Tibial nerve (tissue), 4 donors: Measurements from ENCODE around the gene TRAPPC5. TPM values are rescaled to one million over a fixed set of nuclear protein-coding genes. Genes with fewer than 3 reads are reported as not detected.

Experiments
- DNase-seq, 2 donors: peaks; one replicate each; pipeline ENCODE4 v3.0.0-alpha.2; 2019; ENCODE audit warnings: low spot score in 2 of 2
- H3K27ac ChIP-seq, 4 donors: fragments of 200-600 bp; sonication (generic) in 3 of 4; one replicate each; pipeline ENCODE4 v1.5.1; 2017 to 2019; ENCODE audit warnings: mild to moderate bottlenecking in 1 of 4
- H3K27me3 ChIP-seq, 2 donors: fragments of 200-600 bp; sonication (generic) in 1 of 2; one replicate each; pipeline versions ENCODE4 v1.5.1 to v1.6.0; 2017 to 2019
- H3K36me3 ChIP-seq, 3 donors: fragments of 200-600 bp; sonication (generic); one replicate each; pipeline ENCODE4 v1.5.1; 2018 to 2019
- H3K4me1 ChIP-seq, 4 donors: fragments of 200-600 bp; sonication (generic) in 3 of 4; one replicate each; pipeline ENCODE4 v1.5.1; 2017 to 2019
- H3K4me3 ChIP-seq, 4 donors: fragments of 200-600 bp; sonication (generic) in 3 of 4; one replicate each; pipeline ENCODE4 v1.5.1; 2017 to 2019; ENCODE audit warnings: mild to moderate bottlenecking in 1 of 4, moderate library complexity in 1 of 4
- H3K9me3 ChIP-seq, 4 donors: fragments of 200-600 bp; sonication (generic) in 3 of 4; one replicate each; pipeline ENCODE4 v1.5.1; 2017 to 2019
- CTCF ChIP-seq, 5 experiments: fragments of 200-600 bp in 3 of 5; fragments of 450-650 bp in 2 of 5; sonication (generic) in 3 of 5; IDR thresholded peaks; one replicate each; pipeline ENCODE4 v1.5.1; 2016 to 2019; ENCODE audit warnings: antibody characterized with exemption in 5 of 5, mild to moderate bottlenecking in 3 of 5, moderate library complexity in 2 of 5
- EP300 ChIP-seq, 2 donors: sonication (generic); formaldehyde crosslinking; IDR thresholded peaks; one replicate each; pipeline ENCODE4 v1.6.1; 2017; ENCODE audit warnings: antibody characterized with exemption in 2 of 2, mild to moderate bottlenecking in 1 of 2
- POLR2A ChIP-seq, 2 donors: fragments of 450-650 bp; IDR thresholded peaks; one replicate each; pipeline ENCODE4 v1.6.1; 2017; ENCODE audit warnings: antibody characterized with exemption in 2 of 2, mild to moderate bottlenecking in 2 of 2, moderate library complexity in 2 of 2
- WGBS, 2 donors: methylation state at CpG; one replicate each; pipeline ENCODE4 v1.1.5; 2018; 5-methylcytosine and 5-hydroxymethylcytosine counted together
- total RNA-seq, 4 donors: library from RNA; depleted of rRNA; stranded (reverse); fragments of >200 nt; gene quantifications; one replicate each; pipeline ENCODE4 v1.1.0, GENCODE V29; 2016

The TRAPPC5 gene
- total RNA-seq, 4 donors from 2014 or later = 26.9 to 47.5 (median 37.0) TPM

- peaks cover 0 to 34% (median 0%) of the 10 kb centered on the region in 3 donors for H3K36me3 ChIP-seq
- H3K27me3 ChIP-seq = no peaks in the 10 kb centered on the region
- H3K4me1 ChIP-seq = peaks cover 0 to 3% (median under 1%) of the 10 kb centered on the region in 4 donors
- no peak overlapping the region for H3K4me3 ChIP-seq
- no peak for DNase-seq
- TF ChIP-seq POLR2A (IDR thresholded peaks at IDR 0.05) = no peak
- no peak for TF ChIP-seq EP300 (IDR thresholded peaks at IDR 0.05)
- no peak for TF ChIP-seq CTCF (IDR thresholded peaks at IDR 0.05)
- H3K27ac ChIP-seq = no peak overlapping the region
- 81 to 86% methylated on average over 8 to 12 of the region's 12 CpGs for WGBS, 2 donors
- no peaks in the 10 kb centered on the region for H3K9me3 ChIP-seq
Observed at GRCh38 chr19:7687177-7687576, 6.5 kb downstream of the TRAPPC5 start.

- H3K36me3 ChIP-seq = peaks cover 0 to 14% (median 0%) of the 10 kb centered on the region in 3 donors
- DNase-seq = no peak
- H3K9me3 ChIP-seq = no peaks in the 10 kb centered on the region
- H3K4me3 ChIP-seq = no peak overlapping the region
- 18 to 37% methylated on average over 23 of the region's 23 CpGs for WGBS, 2 donors
- no peaks in the 10 kb centered on the region for H3K4me1 ChIP-seq
- no peak overlapping the region for H3K27ac ChIP-seq
- no peaks in the 10 kb centered on the region for H3K27me3 ChIP-seq
- TF ChIP-seq EP300 (IDR thresholded peaks at IDR 0.05) (no peak), CTCF (IDR thresholded peaks at IDR 0.05) (no peak)
Observed at GRCh38 chr19:7689165-7689564, 8.5 kb downstream of the TRAPPC5 start.

- WGBS, 2 donors = 87 to 90% methylated on average over 8 of the region's 8 CpGs
- TF ChIP-seq POLR2A (IDR thresholded peaks at IDR 0.05) (no peak), EP300 (IDR thresholded peaks at IDR 0.05) (no peak), CTCF (IDR thresholded peaks at IDR 0.05) (no peak)
- Histone ChIP-seq H3K27ac (no peak overlapping the region), H3K36me3 (no peaks in the 10 kb centered on the region), H3K4me1 (no peaks in the 10 kb centered on the region), H3K9me3 (no peaks in the 10 kb centered on the region), H3K4me3 (no peak overlapping the region), H3K27me3 (no peaks in the 10 kb centered on the region)
- no peak for DNase-seq
Observed at GRCh38 chr19:7690779-7691258, 10.2 kb downstream of the TRAPPC5 start.

- no peak overlapping the region for H3K27ac ChIP-seq
- H3K4me3 ChIP-seq = no peak overlapping the region
- TF ChIP-seq POLR2A (IDR thresholded peaks at IDR 0.05) (no peak), EP300 (IDR thresholded peaks at IDR 0.05) (no peak), CTCF (IDR thresholded peaks at IDR 0.05) (no peak)
- H3K9me3 ChIP-seq = no peaks in the 10 kb centered on the region
- H3K36me3 ChIP-seq = no peaks in the 10 kb centered on the region
- no peaks in the 10 kb centered on the region for H3K27me3 ChIP-seq
- DNase-seq = no peak
- H3K4me1 ChIP-seq = no peaks in the 10 kb centered on the region
Observed at GRCh38 chr19:7691497-7691896, 10.9 kb downstream of the TRAPPC5 start.

GRCh38 chr19:7692417-7693088, 11.9 kb downstream of the TRAPPC5 start:
- TF ChIP-seq CTCF (IDR thresholded peaks at IDR 0.05) (no peak), POLR2A (IDR thresholded peaks at IDR 0.05) (no peak), EP300 (IDR thresholded peaks at IDR 0.05) (no peak)
- H3K4me1 ChIP-seq = no peaks in the 10 kb centered on the region
- H3K27me3 ChIP-seq = peaks cover 0 to 10% of the 10 kb centered on the region in 2 donors
- WGBS, 2 donors = 77 to 92% methylated on average over 13 of the region's 13 CpGs
- H3K36me3 ChIP-seq = no peaks in the 10 kb centered on the region
- H3K9me3 ChIP-seq = no peaks in the 10 kb centered on the region
- H3K4me3 ChIP-seq = no peak overlapping the region
- H3K27ac ChIP-seq = no peak overlapping the region
- DNase-seq = no peak
